ENCODE results near the gene BAZ1B.
"Not testable (repeated sequence)": the region's sequence is repeated elsewhere in the genome, so short reads cannot be mapped to it uniquely, and the experiment has no call there.

Gene BAZ1B

DNA sequence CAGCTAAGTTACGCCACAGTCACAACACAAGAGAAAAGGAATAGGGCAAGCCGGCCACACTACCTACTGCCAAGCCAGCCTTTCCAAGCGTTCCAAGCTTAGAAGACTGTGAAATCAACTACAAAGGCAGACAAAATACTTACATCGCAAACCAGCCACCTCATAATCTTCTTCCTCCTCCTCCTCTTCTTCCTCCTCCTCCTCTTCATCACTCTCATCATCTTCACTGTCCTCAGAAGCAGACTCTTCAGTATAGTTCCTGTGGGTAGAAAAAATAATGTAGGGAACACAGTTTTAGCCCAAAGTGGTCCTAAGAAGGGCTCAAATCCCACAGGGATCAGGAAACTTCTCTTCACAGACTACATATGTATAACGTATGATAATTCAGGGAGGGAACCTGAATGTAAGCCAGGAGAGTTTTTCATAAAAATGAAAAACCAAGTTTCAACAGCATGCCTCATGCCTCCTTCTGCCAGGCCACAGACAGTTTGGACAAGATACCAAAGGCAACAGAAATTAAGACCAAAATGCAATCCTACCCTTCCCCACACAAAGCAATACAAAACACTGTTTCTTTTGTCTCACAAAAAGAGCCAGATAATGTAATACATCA lies 74.9 kb downstream of the BAZ1B start:
- no peak for DNase-seq (ENCODE audit: low read depth, low spot score)

GRCh38 chr7:73446682-73447081 lies 75.4 kb downstream of the BAZ1B start:
- DNase-seq (ENCODE audit: low read depth, low spot score): no peak

GRCh38 chr7:73443548-73444255 lies 78.4 kb downstream of the BAZ1B start:
- no peak for DNase-seq (ENCODE audit: low read depth, low spot score)

DNA sequence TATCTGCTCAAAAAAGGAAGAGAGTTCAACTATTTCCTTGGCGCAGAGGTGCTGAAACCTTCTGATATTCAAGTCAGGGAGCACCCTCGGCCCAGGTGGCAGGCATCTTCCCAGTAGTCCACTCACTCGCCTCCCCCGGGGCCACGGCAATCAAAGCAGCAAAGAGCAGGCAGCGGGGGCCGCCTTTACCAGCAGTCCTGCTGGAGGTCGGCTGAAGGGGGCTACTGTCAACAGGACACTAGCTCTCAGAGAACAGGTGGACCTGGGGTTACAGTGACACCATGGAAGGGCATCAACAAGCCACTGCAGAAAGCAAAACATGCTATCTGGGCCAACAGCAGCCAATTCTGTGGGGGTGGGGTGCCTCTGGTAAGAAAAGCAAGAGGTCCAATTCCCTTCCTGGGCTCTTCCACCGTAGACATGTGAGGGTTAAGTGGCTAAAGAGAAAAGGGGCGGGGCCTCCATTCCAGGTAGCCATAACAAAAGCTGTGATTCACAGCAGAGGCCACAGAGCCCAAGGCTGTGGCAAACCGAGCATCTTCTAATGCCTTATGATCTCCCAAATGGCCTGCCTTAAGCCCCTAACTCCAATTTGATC lies 79.1 kb downstream of the BAZ1B start:
- no peak for DNase-seq (ENCODE audit: low read depth, low spot score)

DNA sequence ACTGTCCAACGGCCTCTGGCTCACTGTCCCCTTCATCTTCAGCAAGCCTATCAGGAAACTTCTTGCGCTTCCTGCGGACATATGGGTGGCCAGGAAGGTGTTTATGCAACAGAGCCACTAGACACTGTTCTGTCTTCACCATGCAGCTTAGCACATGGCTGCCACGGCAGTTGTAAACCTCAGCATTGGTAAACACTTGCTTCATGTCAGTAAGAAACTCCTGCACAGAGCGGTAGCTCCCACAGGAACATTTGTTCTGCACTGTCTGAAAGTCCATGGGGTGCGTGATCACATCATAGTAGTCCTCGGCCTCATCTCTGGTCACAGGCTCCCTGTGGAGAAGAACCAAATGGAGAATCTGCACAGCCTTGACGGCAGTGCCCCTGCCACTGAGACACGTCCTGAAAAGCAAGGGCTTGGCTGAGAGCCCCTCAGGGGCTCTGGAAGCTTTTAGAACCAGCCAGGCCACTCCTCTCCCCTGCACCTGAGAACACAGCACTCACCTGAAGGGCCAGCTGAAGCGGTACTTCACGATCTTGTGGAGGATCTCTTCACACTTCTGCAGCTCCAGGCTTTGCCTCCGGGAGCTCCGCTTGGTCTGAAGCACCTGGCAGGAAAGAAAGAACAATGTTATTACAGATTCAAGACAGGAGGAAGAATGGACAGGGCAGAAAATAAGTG lies 79.7 kb downstream of the BAZ1B start:
- DNase-seq (ENCODE audit: low read depth, low spot score): no peak

DNA sequence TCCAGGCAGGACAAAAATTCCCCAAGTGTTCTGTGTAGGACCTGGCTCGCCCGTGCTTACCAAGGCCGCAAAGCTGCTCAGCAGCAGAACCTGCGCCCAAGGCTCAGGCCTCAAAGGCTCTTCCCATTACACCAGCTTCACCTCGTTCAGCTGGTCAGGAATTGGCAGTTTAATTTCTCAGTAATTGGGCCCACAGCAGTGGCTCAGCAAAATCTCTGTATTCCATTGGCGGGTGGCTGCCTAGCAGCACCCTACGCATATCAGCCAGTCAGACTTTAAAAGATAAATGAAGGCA lies 82.7 kb downstream of the BAZ1B start:
- DNase-seq (ENCODE audit: low read depth, low spot score): no peak

DNA sequence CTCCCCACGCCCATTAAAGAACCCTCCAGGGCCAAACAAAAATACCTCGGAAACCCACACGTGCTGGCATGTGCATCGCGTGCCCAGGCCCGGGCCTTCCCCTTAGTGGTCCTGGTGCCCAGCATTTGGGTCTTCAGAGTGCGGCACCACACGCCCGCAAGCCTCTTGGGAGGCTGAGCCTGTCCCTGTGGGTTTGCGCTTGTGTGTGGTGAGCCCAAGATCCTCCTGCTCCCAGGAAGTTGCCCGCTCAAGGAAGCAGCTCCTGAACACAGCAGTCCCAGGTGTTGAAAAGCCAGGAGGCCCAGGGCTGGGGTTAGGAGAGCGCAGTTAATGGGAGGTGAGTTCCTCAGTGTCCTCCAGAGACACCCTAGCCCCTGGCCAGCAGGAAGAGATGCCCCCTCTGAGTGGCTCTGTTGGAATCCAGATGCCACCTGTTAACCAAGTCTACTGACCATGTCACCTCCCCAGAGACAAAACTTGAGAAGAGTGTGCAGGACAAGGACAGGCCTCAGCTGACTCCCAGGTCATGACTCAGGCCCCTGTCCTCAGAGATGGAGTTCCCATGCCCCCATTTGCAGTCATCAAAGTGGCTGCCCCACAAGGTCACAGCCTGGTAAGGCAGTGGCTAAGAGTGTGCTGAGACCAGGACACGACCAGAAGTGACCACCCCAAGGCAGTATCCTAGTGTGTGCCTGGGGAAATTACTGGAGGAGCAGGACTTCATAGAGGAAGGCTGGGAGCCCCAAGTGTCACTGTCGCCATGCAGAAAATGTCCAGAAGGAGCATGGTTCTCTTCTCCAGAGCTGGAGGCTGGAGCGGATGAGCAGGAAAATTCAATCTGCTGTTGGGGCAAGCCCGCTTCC lies 83.3 kb downstream of the BAZ1B start:
- DNase-seq (ENCODE audit: low read depth, low spot score): no peak

DNA sequence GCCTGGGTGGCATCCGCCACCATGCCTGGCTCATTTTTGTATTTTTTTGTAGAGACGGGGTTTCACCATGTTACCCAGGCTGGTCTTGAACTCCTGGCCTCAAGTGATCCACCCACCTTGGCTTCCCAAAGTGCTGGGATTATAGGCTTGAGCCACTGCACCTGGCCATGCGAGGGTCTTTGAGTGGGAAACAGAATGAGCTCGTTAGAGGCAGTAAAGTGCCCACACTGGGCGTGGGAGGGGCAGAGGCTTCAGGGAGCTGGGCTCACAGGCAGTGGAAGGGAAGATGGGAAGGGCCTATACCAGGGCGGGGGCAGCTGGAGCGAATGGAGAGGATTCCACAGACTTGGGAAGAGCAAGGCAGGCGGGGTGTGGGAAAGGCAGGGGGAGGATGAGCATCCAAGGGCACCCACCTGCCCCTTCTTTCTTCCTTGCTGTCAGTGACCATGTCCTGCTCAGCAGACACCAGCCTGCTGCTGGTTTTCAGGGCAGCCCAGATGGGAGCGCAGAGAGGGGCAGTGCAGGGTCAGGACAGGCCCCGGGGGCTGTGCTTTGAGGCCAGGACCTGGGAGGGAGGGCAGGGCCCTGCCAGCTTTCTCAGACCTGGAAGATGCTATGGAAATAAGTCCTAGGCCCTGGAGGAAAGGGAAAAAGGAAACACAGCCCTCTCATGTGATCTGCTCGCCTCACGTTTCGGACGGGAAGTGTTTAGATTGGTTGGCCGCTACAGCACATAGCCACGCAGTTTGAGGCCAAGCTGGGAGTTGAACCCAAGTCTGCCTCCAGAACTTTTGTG lies 84.3 kb downstream of the BAZ1B start:
- no peak for DNase-seq (ENCODE audit: low read depth, low spot score)

DNA sequence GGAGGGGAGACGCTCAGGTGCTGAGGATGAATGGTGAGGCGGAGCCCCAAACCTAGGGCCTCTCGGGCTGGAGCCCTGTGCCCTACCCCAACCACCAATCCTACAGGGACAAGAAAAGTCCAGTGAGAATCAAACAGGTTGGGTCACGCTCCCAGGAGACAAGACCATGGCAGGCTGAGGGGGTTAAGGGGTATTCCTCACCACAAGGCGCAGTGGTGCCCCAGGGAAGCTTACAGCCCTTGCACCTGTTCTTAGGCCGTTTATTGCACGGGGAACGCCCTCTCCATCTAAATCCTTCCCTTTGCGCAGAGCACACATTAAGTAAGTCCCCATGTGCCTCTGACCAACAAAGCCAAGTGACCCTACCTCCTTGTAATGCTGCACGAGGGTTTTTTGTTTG lies 85.0 kb downstream of the BAZ1B start:
- no peak for DNase-seq (ENCODE audit: low read depth, low spot score)

DNA sequence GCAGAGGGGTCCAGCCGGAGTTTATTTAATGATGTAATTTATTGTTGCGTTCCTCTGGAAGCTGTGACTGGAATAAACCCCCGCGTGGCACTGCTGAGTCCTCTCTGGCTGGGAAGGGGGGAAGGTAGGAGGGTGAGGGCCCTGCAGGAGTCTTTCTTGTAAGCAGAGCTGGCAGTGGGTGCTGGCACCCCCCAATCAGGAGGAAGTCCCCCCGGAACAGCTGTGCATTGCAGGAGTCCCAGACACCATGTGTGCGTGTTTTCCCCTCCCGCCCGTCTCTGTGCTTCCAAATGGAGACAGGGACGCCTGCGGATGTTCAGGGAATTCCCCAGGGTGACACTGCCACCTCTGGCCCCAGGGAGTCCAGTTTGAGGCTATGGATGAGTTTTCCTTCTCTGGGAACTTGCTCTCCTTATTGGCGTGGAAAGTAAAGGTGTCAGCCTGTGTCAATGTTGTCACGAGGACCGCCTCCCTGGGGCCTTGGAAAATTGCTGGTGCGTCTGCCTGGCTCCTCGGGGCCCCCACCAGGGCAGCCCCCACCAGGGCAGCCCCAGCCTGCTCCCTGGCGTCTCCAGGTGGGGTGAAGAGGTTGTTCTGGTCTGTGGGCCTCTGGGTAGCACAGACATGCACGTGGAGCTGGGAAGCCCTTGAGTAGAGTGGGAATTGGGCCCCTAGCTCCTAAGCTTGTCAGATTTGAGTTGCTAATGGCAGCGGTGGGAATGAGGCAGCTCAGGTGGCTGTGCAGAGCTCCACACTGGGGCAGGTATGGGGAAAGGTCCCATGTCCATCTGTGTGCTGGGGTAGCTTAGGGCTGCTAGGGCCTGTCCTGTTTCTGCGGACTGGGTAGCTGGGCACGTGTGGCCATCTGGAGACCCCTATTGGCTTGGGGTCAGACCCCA lies 85.8 kb downstream of the BAZ1B start:
- DNase-seq (ENCODE audit: low read depth, low spot score): no peak

- no peak for DNase-seq (ENCODE audit: low read depth, low spot score)
These were observed 86.6 kb downstream of the BAZ1B start for GRCh38 chr7:73435471-73436009.

- DNase-seq (ENCODE audit: low read depth, low spot score): no peak
These were observed 87.4 kb downstream of the BAZ1B start for GRCh38 chr7:73434701-73435069.

- no peak for DNase-seq (ENCODE audit: low read depth, low spot score)
These were observed 88.0 kb downstream of the BAZ1B start for GRCh38 chr7:73433924-73434700.

GRCh38 chr7:73432676-73433075 lies 89.4 kb downstream of the BAZ1B start:
- DNase-seq (ENCODE audit: low read depth, low spot score): no peak

DNA sequence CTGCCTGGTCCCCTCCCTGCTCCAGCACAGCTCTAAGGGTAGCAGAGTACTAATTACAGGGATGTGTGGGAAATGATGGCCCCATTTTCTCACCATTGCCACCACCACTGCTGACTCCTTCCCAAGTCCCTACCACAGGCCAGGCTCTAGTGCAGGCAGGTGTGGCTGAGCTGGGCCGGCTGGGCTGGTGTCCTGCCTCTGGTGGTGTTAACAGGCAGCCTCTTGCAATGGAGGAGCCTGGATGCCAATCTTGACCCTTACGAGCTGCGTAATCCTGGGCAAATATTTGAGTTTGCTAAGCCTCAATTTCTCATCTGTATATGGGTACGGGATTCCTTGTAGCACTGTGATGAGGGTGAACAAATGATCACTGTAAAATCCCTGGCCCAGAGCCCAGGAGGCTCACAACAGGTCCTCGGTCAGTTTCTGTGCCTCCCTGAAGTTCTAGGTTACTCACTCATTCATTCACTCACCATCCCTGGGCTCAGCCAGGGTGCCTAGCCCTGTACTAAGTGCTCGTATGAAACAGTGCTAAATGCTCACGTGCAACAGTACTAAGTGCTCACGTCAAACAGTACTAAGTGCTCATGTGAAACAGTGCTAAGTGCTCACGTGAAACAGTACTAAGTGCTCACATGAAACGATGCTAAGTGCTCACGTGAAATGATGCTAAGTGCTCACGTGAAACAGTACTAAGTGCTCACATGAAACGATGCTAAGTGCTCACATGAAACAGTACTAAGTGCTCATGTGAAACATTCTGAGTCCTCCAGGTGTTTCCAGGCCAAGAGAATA lies 90.9 kb downstream of the BAZ1B start:
- DNase-seq (ENCODE audit: low read depth, low spot score): no peak

- DNase-seq (ENCODE audit: low read depth, low spot score): not testable (repeated sequence)
These were observed 91.6 kb downstream of the BAZ1B start for GRCh38 chr7:73430540-73430939.

GRCh38 chr7:73429622-73430505 lies 92.2 kb downstream of the BAZ1B start:
- DNase-seq (ENCODE audit: low read depth, low spot score): no peak
